Naive B cell (primary cell): ENCODE measurements around the gene TTC23. TPM values are rescaled to one million over a fixed set of nuclear protein-coding genes. Genes with fewer than 3 reads are reported as not detected.

ENCODE experiments used
- ATAC-seq, 2 donors: fragments of 150-1000 bp; cut with Tn5 transposase; 2 replicates each; pipeline ENCODE4 v1.10.0; 2021; ENCODE audit warnings: low read depth in 2 of 2, mild to moderate bottlenecking in 2 of 2, moderate library complexity in 2 of 2
- DNase-seq: peaks from one replicate; pipeline ENCODE4 v3.0.0; 2022
- H3K27ac Mint-ChIP-seq, 6 donors: one replicate each; pipeline ENCODE4 v1.8.0; 2020 to 2022; ENCODE audit warnings: mild to moderate bottlenecking in 6 of 6, mixed read lengths in 6 of 6, moderate library complexity in 5 of 6, inconsistent platforms in 2 of 6
- H3K27me3 Mint-ChIP-seq, 3 donors: one replicate each; pipeline ENCODE4 v1.8.0; 2021 to 2022; ENCODE audit warnings: mixed read lengths in 3 of 3, mild to moderate bottlenecking in 1 of 3
- H3K36me3 Mint-ChIP-seq, 2 donors: one replicate each; pipeline ENCODE4 v1.8.0; 2020 to 2022; ENCODE audit warnings: mixed read lengths in 2 of 2, inconsistent platforms in 1 of 2, mild to moderate bottlenecking in 1 of 2
- H3K4me1 Mint-ChIP-seq, 3 donors: one replicate each; pipeline ENCODE4 v1.8.0; 2020 to 2022; ENCODE audit warnings: mixed read lengths in 3 of 3, inconsistent platforms in 1 of 3, mild to moderate bottlenecking in 1 of 3, moderate library complexity in 1 of 3
- H3K4me3 Mint-ChIP-seq, 8 donors: one replicate each; pipeline ENCODE4 v1.8.0; 2020 to 2022; ENCODE audit warnings: mild to moderate bottlenecking in 8 of 8, mixed read lengths in 8 of 8, moderate library complexity in 8 of 8, inconsistent platforms in 2 of 8
- H3K9me3 Mint-ChIP-seq, 7 donors: one replicate each; pipeline ENCODE4 v1.8.0; 2020 to 2022; ENCODE audit warnings: mixed read lengths in 7 of 7, mild to moderate bottlenecking in 5 of 7, inconsistent platforms in 2 of 7, moderate library complexity in 1 of 7
- polyA plus RNA-seq, 6 donors: library from polyadenylated mRNA; unstranded; fragments of 300-500 nt; fragmentation: Illumina TruSeq; gene quantifications; one replicate each; pipeline ENCODE4 v1.2.3, GENCODE V29; 2021; ENCODE audit warnings: low read depth in 6 of 6

Gene TTC23
- polyA plus RNA-seq, 6 donors from 2014 or later: 0.58 to 1.1 (median 0.96) TPM; not detected in 3

GRCh38 chr15:99130765-99131440, 118.5 kb downstream of the TTC23 start:
- Mint-ChIP-seq H3K27ac (peak overlapping the region in 1 of 6 donors; percentile 39), H3K4me1 (peaks cover 0 to 4% (median 0%) of the 10 kb centered on the region in 3 donors), H3K36me3 (no peaks in the 10 kb centered on the region), H3K27me3 (peaks cover 0 to 7% (median 0%) of the 10 kb centered on the region in 3 donors), H3K9me3 (no peaks in the 10 kb centered on the region), H3K4me3 (no peak overlapping the region)
- DNase-seq (no peak), ATAC-seq (no peak)

GRCh38 chr15:99130314-99130713, 119.1 kb downstream of the TTC23 start:
- H3K36me3 Mint-ChIP-seq: no peaks in the 10 kb centered on the region
- H3K27ac Mint-ChIP-seq: no peak overlapping the region
- H3K27me3 Mint-ChIP-seq: peaks cover 0 to 7% (median 0%) of the 10 kb centered on the region in 3 donors

GRCh38 chr15:99129644-99130043, 119.7 kb downstream of the TTC23 start:
- no peak overlapping the region for H3K4me3 Mint-ChIP-seq
- peaks cover 0 to 7% (median 0%) of the 10 kb centered on the region in 3 donors for H3K27me3 Mint-ChIP-seq
- no peaks in the 10 kb centered on the region for H3K9me3 Mint-ChIP-seq
- H3K36me3 Mint-ChIP-seq: no peaks in the 10 kb centered on the region
- peaks cover 0 to 4% (median 0%) of the 10 kb centered on the region in 3 donors for H3K4me1 Mint-ChIP-seq
- peak overlapping the region in 3 of 6 donors; percentile 44 to 58 (median 45) for H3K27ac Mint-ChIP-seq
- ATAC-seq: no peak
- no peak for DNase-seq

More at GRCh38 chr15:99130314-99130713, 119.1 kb downstream of the TTC23 start:
- H3K9me3 Mint-ChIP-seq: no peaks in the 10 kb centered on the region
- H3K4me3 Mint-ChIP-seq: no peak overlapping the region
- peaks cover 0 to 4% (median 0%) of the 10 kb centered on the region in 3 donors for H3K4me1 Mint-ChIP-seq
- no peak for DNase-seq
- ATAC-seq: no peak

- DNase-seq (no peak), ATAC-seq (no peak)
- no peak overlapping the region for H3K4me3 Mint-ChIP-seq
- peaks cover 0 to 4% (median 0%) of the 10 kb centered on the region in 3 donors for H3K4me1 Mint-ChIP-seq
- no peak overlapping the region for H3K27ac Mint-ChIP-seq
- peaks cover 0 to 7% (median 7%) of the 10 kb centered on the region in 3 donors for H3K27me3 Mint-ChIP-seq
- H3K36me3 Mint-ChIP-seq: no peaks in the 10 kb centered on the region
- H3K9me3 Mint-ChIP-seq: no peaks in the 10 kb centered on the region
Measured at GRCh38 chr15:99128411-99128810, 121.0 kb downstream of the TTC23 start.

GRCh38 chr15:99127773-99128172, 121.6 kb downstream of the TTC23 start:
- H3K36me3 Mint-ChIP-seq: no peaks in the 10 kb centered on the region
- peaks cover 0 to 4% (median 0%) of the 10 kb centered on the region in 3 donors for H3K4me1 Mint-ChIP-seq
- peaks cover 0 to 7% (median 7%) of the 10 kb centered on the region in 3 donors for H3K27me3 Mint-ChIP-seq
- DNase-seq: no peak
- no peak overlapping the region for H3K27ac Mint-ChIP-seq
- no peak for ATAC-seq
- H3K9me3 Mint-ChIP-seq: no peaks in the 10 kb centered on the region
- H3K4me3 Mint-ChIP-seq: no peak overlapping the region

GRCh38 chr15:99126930-99127329, 122.5 kb downstream of the TTC23 start:
- Mint-ChIP-seq H3K27ac (no peak overlapping the region), H3K27me3 (peaks cover 0 to 7% (median 7%) of the 10 kb centered on the region in 3 donors)

GRCh38 chr15:99126131-99126588, 123.2 kb downstream of the TTC23 start:
- no peaks in the 10 kb centered on the region for H3K36me3 Mint-ChIP-seq
- H3K27me3 Mint-ChIP-seq: peaks cover 0 to 7% (median 7%) of the 10 kb centered on the region in 3 donors
- no peak overlapping the region for H3K27ac Mint-ChIP-seq
- no peaks in the 10 kb centered on the region for H3K9me3 Mint-ChIP-seq
- DNase-seq (no peak), ATAC-seq (no peak)
- no peak overlapping the region for H3K4me3 Mint-ChIP-seq
- H3K4me1 Mint-ChIP-seq: peaks cover 0 to 4% (median 0%) of the 10 kb centered on the region in 3 donors

More at GRCh38 chr15:99126930-99127329, 122.5 kb downstream of the TTC23 start:
- no peaks in the 10 kb centered on the region for H3K9me3 Mint-ChIP-seq
- no peak for ATAC-seq
- no peak overlapping the region for H3K4me3 Mint-ChIP-seq
- H3K36me3 Mint-ChIP-seq: no peaks in the 10 kb centered on the region
- H3K4me1 Mint-ChIP-seq: peaks cover 0 to 4% (median 0%) of the 10 kb centered on the region in 3 donors
- DNase-seq: no peak

GRCh38 chr15:99125061-99125891, 124.1 kb downstream of the TTC23 start:
- Mint-ChIP-seq H3K27ac (no peak overlapping the region), H3K27me3 (peaks cover 0 to 14% (median 7%) of the 10 kb centered on the region in 3 donors), H3K9me3 (no peaks in the 10 kb centered on the region), H3K4me3 (no peak overlapping the region), H3K4me1 (peaks cover 0 to under 1% (median 0%) of the 10 kb centered on the region in 3 donors), H3K36me3 (no peaks in the 10 kb centered on the region)
- no peak for DNase-seq
- ATAC-seq: no peak

- ATAC-seq: no peak
- H3K27me3 Mint-ChIP-seq: peaks cover 0 to 12% (median 7%) of the 10 kb centered on the region in 3 donors
- no peaks in the 10 kb centered on the region for H3K9me3 Mint-ChIP-seq
- no peaks in the 10 kb centered on the region for H3K36me3 Mint-ChIP-seq
- DNase-seq: no peak
- H3K4me1 Mint-ChIP-seq: no peaks in the 10 kb centered on the region
- no peak overlapping the region for H3K4me3 Mint-ChIP-seq
- no peak overlapping the region for H3K27ac Mint-ChIP-seq
Measured at GRCh38 chr15:99124641-99125040, 124.7 kb downstream of the TTC23 start.

GRCh38 chr15:99123713-99124451, 125.5 kb downstream of the TTC23 start:
- Mint-ChIP-seq H3K27me3 (peaks cover 0 to 12% (median 7%) of the 10 kb centered on the region in 3 donors), H3K27ac (peak overlapping the region in 1 of 6 donors; percentile 53), H3K9me3 (no peaks in the 10 kb centered on the region), H3K4me1 (no peaks in the 10 kb centered on the region), H3K36me3 (no peaks in the 10 kb centered on the region), H3K4me3 (no peak overlapping the region)
- ATAC-seq: no peak
- no peak for DNase-seq

- H3K4me3 Mint-ChIP-seq: peak overlapping the region in 1 of 8 donors; percentile 37
- no peaks in the 10 kb centered on the region for H3K36me3 Mint-ChIP-seq
- DNase-seq (no peak), ATAC-seq (no peak)
- no peaks in the 10 kb centered on the region for H3K9me3 Mint-ChIP-seq
- no peaks in the 10 kb centered on the region for H3K4me1 Mint-ChIP-seq
- peaks cover 0 to 12% (median 7%) of the 10 kb centered on the region in 3 donors for H3K27me3 Mint-ChIP-seq
- H3K27ac Mint-ChIP-seq: no peak overlapping the region
Measured at GRCh38 chr15:99122831-99123712, 126.3 kb downstream of the TTC23 start.

GRCh38 chr15:99121691-99122410, 127.5 kb downstream of the TTC23 start:
- Mint-ChIP-seq H3K27me3 (peaks cover 0 to 12% (median 7%) of the 10 kb centered on the region in 3 donors), H3K4me1 (no peaks in the 10 kb centered on the region), H3K36me3 (no peaks in the 10 kb centered on the region), H3K4me3 (no peak overlapping the region), H3K27ac (no peak overlapping the region), H3K9me3 (no peaks in the 10 kb centered on the region)
- no peak for DNase-seq
- ATAC-seq: no peak
